Gastroesophageal sphincter (tissue), 4 donors: ENCODE measurements around the gene SSR4. TPM values are rescaled to one million over a fixed set of nuclear protein-coding genes. Genes with fewer than 3 reads are reported as not detected.

Source experiments
- ATAC-seq: fragments of 150-250 bp; one replicate; pipeline ENCODE4 v1.9.1; 2016; ENCODE audit warnings: mild to moderate bottlenecking, moderate library complexity
- H3K27ac ChIP-seq, 4 donors: fragments of 200-600 bp; sonication (generic) in 3 of 4; 1 replicate in 3 of 4; 2 replicates in 1 of 4; pipeline ENCODE4 v1.5.1; 2016 to 2019
- H3K27me3 ChIP-seq: fragments of 200-600 bp; sonication (generic); one replicate; pipeline ENCODE4 v1.5.1; 2019
- H3K36me3 ChIP-seq, 2 donors: fragments of 200-600 bp; sonication (generic); one replicate each; pipeline ENCODE4 v1.5.1; 2019; ENCODE audit warnings: control low read depth in 1 of 2
- H3K4me1 ChIP-seq, 3 donors: fragments of 200-600 bp; sonication (generic); 1 replicate in 2 of 3; 2 replicates in 1 of 3; pipeline ENCODE4 v1.5.1; 2016 to 2019; ENCODE audit warnings: control low read depth in 2 of 3
- H3K4me3 ChIP-seq, 2 donors: fragments of 200-600 bp; sonication (generic); one replicate each; pipeline ENCODE4 v1.5.1; 2019; ENCODE audit warnings: mild to moderate bottlenecking in 1 of 2, moderate library complexity in 1 of 2
- H3K9me3 ChIP-seq, 3 donors: fragments of 200-600 bp; sonication (generic); one replicate each; pipeline ENCODE4 v1.5.1; 2017 to 2019; ENCODE audit warnings: control low read depth in 2 of 3
- EP300 ChIP-seq: sonication (generic); formaldehyde crosslinking; IDR thresholded peaks from one replicate; pipeline ENCODE4 v1.6.1; 2017; ENCODE audit warnings: antibody characterized with exemption, mild to moderate bottlenecking
- POLR2A ChIP-seq, 2 donors: fragments of 450-650 bp; IDR thresholded peaks; one replicate each; pipeline ENCODE4 v1.6.1; 2017; ENCODE audit warnings: antibody characterized with exemption in 2 of 2, mild to moderate bottlenecking in 2 of 2, moderate library complexity in 1 of 2
- POLR2AphosphoS5 ChIP-seq: sonication (generic); formaldehyde crosslinking; IDR thresholded peaks from one replicate; pipeline ENCODE4 v1.6.1; 2017; ENCODE audit warnings: antibody characterized with exemption
- WGBS, 2 donors: methylation state at CpG; one replicate each; pipeline ENCODE4 v1.1.5; 2018; ENCODE audit warnings: low coverage in 1 of 2; 5-methylcytosine and 5-hydroxymethylcytosine counted together
- total RNA-seq, 4 donors: library from RNA; depleted of rRNA; stranded (reverse); fragments of >200 nt; gene quantifications; one replicate each; pipeline ENCODE4 v1.1.0, GENCODE V29; 2016
- TF ChIP-seq, protein P1 (sequence below), 4 experiments: fragments of 200-600 bp in 2 of 4; fragments of 450-650 bp in 2 of 4; sonication (generic) in 1 of 4; IDR thresholded peaks; one replicate each; pipeline ENCODE4 v1.5.1; 2017 to 2019; ENCODE audit warnings: antibody characterized with exemption in 4 of 4, mild to moderate bottlenecking in 2 of 4, moderate library complexity in 2 of 4

SSR4 gene
- total RNA-seq, 4 donors from 2014 or later = 75.8 to 126 (median 110) TPM

- Histone ChIP-seq H3K27ac (no peak overlapping the region), H3K9me3 (no peaks in the 10 kb centered on the region), H3K4me3 (no peak overlapping the region), H3K4me1 (peaks cover 0 to 43% (median 9%) of the 10 kb centered on the region in 3 donors), H3K27me3 (no peaks in the 10 kb centered on the region), H3K36me3 (peaks cover 0 to 45% of the 10 kb centered on the region in 2 donors)
- no peak for ATAC-seq
- WGBS, 2 donors = 76 to 89% methylated on average over 3 to 4 of the region's 17 CpGs
- TF ChIP-seq EP300 (no peak), POLR2AphosphoS5 (no peak), POLR2A (IDR thresholded peaks at IDR 0.05) (no peak)
- TF ChIP-seq, protein P1, sequence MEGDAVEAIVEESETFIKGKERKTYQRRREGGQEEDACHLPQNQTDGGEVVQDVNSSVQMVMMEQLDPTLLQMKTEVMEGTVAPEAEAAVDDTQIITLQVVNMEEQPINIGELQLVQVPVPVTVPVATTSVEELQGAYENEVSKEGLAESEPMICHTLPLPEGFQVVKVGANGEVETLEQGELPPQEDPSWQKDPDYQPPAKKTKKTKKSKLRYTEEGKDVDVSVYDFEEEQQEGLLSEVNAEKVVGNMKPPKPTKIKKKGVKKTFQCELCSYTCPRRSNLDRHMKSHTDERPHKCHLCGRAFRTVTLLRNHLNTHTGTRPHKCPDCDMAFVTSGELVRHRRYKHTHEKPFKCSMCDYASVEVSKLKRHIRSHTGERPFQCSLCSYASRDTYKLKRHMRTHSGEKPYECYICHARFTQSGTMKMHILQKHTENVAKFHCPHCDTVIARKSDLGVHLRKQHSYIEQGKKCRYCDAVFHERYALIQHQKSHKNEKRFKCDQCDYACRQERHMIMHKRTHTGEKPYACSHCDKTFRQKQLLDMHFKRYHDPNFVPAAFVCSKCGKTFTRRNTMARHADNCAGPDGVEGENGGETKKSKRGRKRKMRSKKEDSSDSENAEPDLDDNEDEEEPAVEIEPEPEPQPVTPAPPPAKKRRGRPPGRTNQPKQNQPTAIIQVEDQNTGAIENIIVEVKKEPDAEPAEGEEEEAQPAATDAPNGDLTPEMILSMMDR (IDR thresholded peaks at IDR 0.05) = no peak
Observed at GRCh38 chrX:153791104-153791852, 3.2 kb upstream of the SSR4 start.

DNA sequence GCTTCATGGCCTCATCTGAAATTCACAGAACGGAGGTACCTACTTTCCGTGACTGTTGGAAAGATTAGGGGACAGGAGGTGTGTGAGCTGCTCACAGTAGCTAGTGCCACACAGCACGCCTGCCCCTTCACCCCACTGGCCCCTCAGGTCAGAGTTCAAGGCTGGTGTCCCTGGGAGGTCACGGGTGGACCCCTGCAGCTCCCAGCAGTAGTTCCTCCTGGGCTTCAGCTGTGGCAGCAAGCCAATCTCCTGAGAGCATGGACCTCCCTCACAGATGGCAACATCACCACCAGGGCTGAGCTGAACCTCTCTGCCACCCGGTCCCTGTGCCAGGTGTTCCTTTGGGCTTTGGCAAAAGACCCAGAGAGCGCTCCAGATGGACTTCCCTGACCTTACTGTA lies 2.1 kb upstream of the SSR4 start:
- Histone ChIP-seq H3K36me3 (peaks cover 0 to 41% of the 10 kb centered on the region in 2 donors), H3K4me1 (peaks cover 0 to 51% (median 9%) of the 10 kb centered on the region in 3 donors), H3K27me3 (no peaks in the 10 kb centered on the region), H3K4me3 (no peak overlapping the region), H3K9me3 (no peaks in the 10 kb centered on the region), H3K27ac (no peak overlapping the region)
- no peak for TF ChIP-seq POLR2A (IDR thresholded peaks at IDR 0.05)
- TF ChIP-seq, protein P1 (IDR thresholded peaks at IDR 0.05) = no peak
- no peak for TF ChIP-seq POLR2AphosphoS5
- no peak for TF ChIP-seq EP300
- 60% methylated on average over 2 of the region's 6 CpGs; no CpG with 5 or more reads in 1 of the 2 donors for WGBS, 2 donors
- ATAC-seq = no peak

DNA sequence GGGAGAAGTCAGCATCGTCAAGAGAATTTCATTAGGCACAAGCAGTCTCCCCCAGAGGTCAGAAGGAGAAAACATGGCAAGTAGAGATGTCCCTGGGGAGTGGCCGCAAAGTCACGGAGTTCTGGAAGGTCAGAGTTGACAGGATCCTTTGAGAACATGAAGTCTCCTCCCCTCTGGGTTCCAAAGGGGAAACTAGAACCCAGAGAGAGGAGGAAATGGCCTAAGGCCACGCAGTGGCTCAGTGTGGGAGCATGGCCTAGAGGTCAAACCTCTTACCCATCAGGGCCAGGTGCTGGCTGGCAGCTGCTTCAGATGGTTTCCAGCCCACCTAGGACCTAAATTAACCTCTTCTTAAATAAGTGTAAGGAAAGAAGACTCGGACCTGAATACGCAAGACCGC lies 1.2 kb upstream of the SSR4 start:
- TF ChIP-seq POLR2AphosphoS5 (no peak), POLR2A (IDR thresholded peaks at IDR 0.05) (no peak), EP300 (no peak)
- TF ChIP-seq, protein P1 (IDR thresholded peaks at IDR 0.05) = no peak
- H3K4me1 ChIP-seq = peaks cover 0 to 54% (median 9%) of the 10 kb centered on the region in 3 donors
- no peaks in the 10 kb centered on the region for H3K9me3 ChIP-seq
- peak overlapping the region; percentile 66 to 73 for H3K4me3 ChIP-seq
- peaks cover 0 to 41% of the 10 kb centered on the region in 2 donors for H3K36me3 ChIP-seq
- H3K27me3 ChIP-seq = no peaks in the 10 kb centered on the region
- WGBS, 2 donors = 17 to 25% methylated on average over 1 to 5 of the region's 7 CpGs
- peak overlapping the region; percentile 92 to 96 (median 94) for H3K27ac ChIP-seq
- ATAC-seq = no peak

GRCh38 chrX:153794897-153795816 lies 689 bp downstream of the SSR4 start:
- peak overlapping the region; percentile 87 to 96 (median 94) for H3K27ac ChIP-seq
- H3K4me1 ChIP-seq = peaks cover 0 to 54% (median 9%) of the 10 kb centered on the region in 3 donors
- no CpG with 5 or more reads among the region's 47 CpGs for WGBS, 2 donors
- H3K4me3 ChIP-seq = peak overlapping the region; percentile 66 to 73
- TF ChIP-seq POLR2AphosphoS5 (no peak), POLR2A (IDR thresholded peaks at IDR 0.05) (no peak), EP300 (no peak)
- TF ChIP-seq, protein P1 (IDR thresholded peaks at IDR 0.05) = no peak
- H3K9me3 ChIP-seq = no peaks in the 10 kb centered on the region
- peak; percentile 1 for ATAC-seq
- H3K27me3 ChIP-seq = no peaks in the 10 kb centered on the region
- peaks cover 0 to 35% of the 10 kb centered on the region in 2 donors for H3K36me3 ChIP-seq
